Thyroid gland (tissue), 4 donors: ENCODE data around the gene EFNA2. TPM values are rescaled to one million over a fixed set of nuclear protein-coding genes. Genes with fewer than 3 reads are reported as not detected.

ENCODE experiments used
- DNase-seq, 2 donors: peaks; one replicate each; pipeline ENCODE4 v3.0.0-alpha.2; 2019
- H3K27ac ChIP-seq, 3 donors: fragments of 200-600 bp; sonication (generic); 1 replicate in 2 of 3; 2 replicates in 1 of 3; pipeline ENCODE4 v1.5.1; 2016 to 2019; ENCODE audit warnings: mild to moderate bottlenecking in 1 of 3, moderate library complexity in 1 of 3
- H3K27me3 ChIP-seq: fragments of 200-600 bp; sonication (generic); one replicate; pipeline ENCODE4 v1.5.1; 2019
- H3K36me3 ChIP-seq, 2 donors: fragments of 200-600 bp; sonication (generic); one replicate each; pipeline ENCODE4 v1.5.1; 2016 to 2019
- H3K4me1 ChIP-seq, 2 donors: fragments of 200-600 bp; sonication (generic); one replicate each; pipeline ENCODE4 v1.5.1; 2017 to 2019
- H3K4me3 ChIP-seq, 3 donors: fragments of 200-600 bp; sonication (generic); replicated peaks in 1 of 3; 1 replicate in 2 of 3; 2 replicates in 1 of 3; pipeline ENCODE4 v1.5.1; 2016; ENCODE audit warnings: mild to moderate bottlenecking in 1 of 3
- H3K9me3 ChIP-seq: fragments of 200-600 bp; sonication (generic); one replicate; pipeline ENCODE4 v1.5.1; 2017
- CTCF ChIP-seq, 6 experiments: fragments of 200-600 bp in 3 of 6; fragments of 450-650 bp in 3 of 6; sonication (generic) in 3 of 6; IDR thresholded peaks; one replicate each; pipeline ENCODE4 v1.5.1; 2016 to 2019; ENCODE audit warnings: antibody characterized with exemption in 6 of 6, mild to moderate bottlenecking in 2 of 6, inconsistent platforms in 1 of 6, moderate library complexity in 1 of 6
- POLR2A ChIP-seq, 2 donors: fragments of 450-650 bp; IDR thresholded peaks; one replicate each; pipeline ENCODE4 v1.6.1; 2017; ENCODE audit warnings: antibody characterized with exemption in 2 of 2, mild to moderate bottlenecking in 2 of 2, moderate library complexity in 1 of 2
- WGBS, 2 donors: methylation state at CpG; one replicate each; pipeline ENCODE4 v1.1.5; 2017; 5-methylcytosine and 5-hydroxymethylcytosine counted together
- intact Hi-C: fragments of 100-400 bp; cut with DNase I; formaldehyde crosslinking; loops from one replicate; pipeline ENCODE4 v1.15.1; 2023
- total RNA-seq, 4 donors: library from RNA; depleted of rRNA; stranded (reverse); fragments of >200 nt; gene quantifications; one replicate each; pipeline ENCODE4 v1.2.3, GENCODE V29; 2016

The EFNA2 gene
- total RNA-seq, 4 donors from 2014 or later, result not detected

- Histone ChIP-seq H3K27me3 (peaks cover 20% of the 10 kb centered on the region), H3K36me3 (no peaks in the 10 kb centered on the region)
- DNase-seq, result peak; percentile 13 to 15
Measured at GRCh38 chr19:1312767-1313694, 27.4 kb downstream of the EFNA2 start.

GRCh38 chr19:1313695-1314613 is 28.3 kb downstream of the EFNA2 start:
- peaks cover 0 to 22% of the 10 kb centered on the region in 2 donors for H3K4me1 ChIP-seq
- no peak overlapping the region for H3K4me3 ChIP-seq
- H3K27ac ChIP-seq, result no peak overlapping the region
- peaks cover 20% of the 10 kb centered on the region for H3K27me3 ChIP-seq
- no peak for DNase-seq
- WGBS, 2 donors, result 63 to 73% methylated on average over 24 to 31 of the region's 32 CpGs
- TF ChIP-seq CTCF (IDR thresholded peaks at IDR 0.05) (no peak), POLR2A (IDR thresholded peaks at IDR 0.05) (no peak)
- H3K9me3 ChIP-seq, result no peaks in the 10 kb centered on the region
- no peaks in the 10 kb centered on the region for H3K36me3 ChIP-seq
- intact Hi-C loops, result no loop called here

More at GRCh38 chr19:1312767-1313694, 27.4 kb downstream of the EFNA2 start:
- no peaks in the 10 kb centered on the region for H3K9me3 ChIP-seq
- peaks cover 0 to 22% of the 10 kb centered on the region in 2 donors for H3K4me1 ChIP-seq
- intact Hi-C loops, result no loop called here
- no peak overlapping the region for H3K4me3 ChIP-seq
- TF ChIP-seq CTCF (IDR thresholded peaks at IDR 0.05) (no peak), POLR2A (IDR thresholded peaks at IDR 0.05) (no peak)
- 20 to 24% methylated on average over 9 to 36 of the region's 61 CpGs for WGBS, 2 donors
- no peak overlapping the region for H3K27ac ChIP-seq

- DNase-seq, result peak; percentile 19 to 27
- Histone ChIP-seq H3K9me3 (no peaks in the 10 kb centered on the region), H3K27ac (no peak overlapping the region), H3K27me3 (peaks cover 20% of the 10 kb centered on the region), H3K4me1 (peaks cover 0 to 22% of the 10 kb centered on the region in 2 donors), H3K36me3 (no peaks in the 10 kb centered on the region), H3K4me3 (no peak overlapping the region)
- WGBS, 2 donors, result 24% methylated on average over 8 to 26 of the region's 58 CpGs
- TF ChIP-seq POLR2A (IDR thresholded peaks at IDR 0.05) (no peak), CTCF (IDR thresholded peaks at IDR 0.05) (peak in 3 of 6 experiments; percentile 28 to 49 (median 35))
- intact Hi-C loops, result no loop called here
Measured at GRCh38 chr19:1315470-1316166, 29.9 kb downstream of the EFNA2 start.

- intact Hi-C loops, result no loop called here
- H3K4me3 ChIP-seq, result no peak overlapping the region
- no peak for DNase-seq
- H3K4me1 ChIP-seq, result peaks cover 0 to 22% of the 10 kb centered on the region in 2 donors
- H3K27ac ChIP-seq, result no peak overlapping the region
- 77 to 84% methylated on average over 6 to 13 of the region's 13 CpGs for WGBS, 2 donors
- no peak for TF ChIP-seq POLR2A (IDR thresholded peaks at IDR 0.05)
- TF ChIP-seq CTCF (IDR thresholded peaks at IDR 0.05), result no peak
- peaks cover 20% of the 10 kb centered on the region for H3K27me3 ChIP-seq
- no peaks in the 10 kb centered on the region for H3K36me3 ChIP-seq
- no peaks in the 10 kb centered on the region for H3K9me3 ChIP-seq
Measured at GRCh38 chr19:1316466-1316865, 30.8 kb downstream of the EFNA2 start.
